Nucleus accumbens (tissue), 56 donors: ENCODE data around the gene CALN1.
A peak's percentile ranks its signal among the peaks of the same experiment; 100 is the strongest.
"Not testable (repeated sequence)": the region's sequence is repeated elsewhere in the genome, so short reads cannot be mapped to it uniquely, and the experiment has no call there.

Experiments
- DNase-seq, 56 donors: peaks; one replicate each; lab custom pipeline; 2025; lab: John Stamatoyannopoulos, UW

The CALN1 gene

DNA sequence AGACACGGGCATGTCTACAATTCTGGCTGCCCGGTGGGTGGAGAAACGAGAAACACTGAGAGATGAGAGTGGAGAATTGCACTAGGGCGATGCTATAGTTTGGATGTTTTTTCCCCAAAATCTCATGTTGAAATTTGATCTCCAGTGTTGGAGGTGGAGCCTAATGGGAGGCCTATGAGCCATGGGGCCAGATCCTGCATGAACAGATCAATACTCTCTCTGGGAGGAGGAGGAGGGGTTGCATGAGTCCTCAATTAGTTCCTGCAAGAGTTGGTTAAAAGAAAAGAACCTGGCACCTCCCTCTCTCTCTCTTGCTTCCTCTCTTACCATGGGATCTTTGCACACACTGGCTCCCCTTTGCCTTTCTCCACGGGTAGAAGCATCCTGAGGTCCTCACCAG lies 299.1 kb downstream of the CALN1 start:
- DNase-seq, result no peak

GRCh38 chr7:72112530-72112929 lies 299.6 kb downstream of the CALN1 start:
- no peak for DNase-seq

DNA sequence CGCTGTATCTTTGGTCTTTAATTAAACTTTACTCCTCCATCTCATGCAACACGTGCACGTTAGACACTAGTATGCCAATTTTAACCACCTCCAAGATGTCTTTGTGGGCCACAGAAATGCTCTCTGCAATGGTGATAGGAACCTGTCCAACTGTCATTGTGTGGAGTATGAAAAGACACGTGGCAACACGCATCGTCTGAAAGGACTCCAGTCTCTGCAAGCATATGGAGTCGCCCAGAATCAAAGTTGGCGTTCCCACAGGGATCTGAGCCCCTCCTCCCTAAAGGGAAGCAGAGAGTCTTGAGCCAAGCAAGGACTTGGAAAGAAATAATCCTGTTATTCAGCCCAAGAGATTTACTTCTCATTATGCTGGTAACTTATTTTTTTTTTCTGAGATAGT lies 301.1 kb downstream of the CALN1 start:
- no peak for DNase-seq

GRCh38 chr7:72109566-72109965 lies 302.6 kb downstream of the CALN1 start:
- no peak for DNase-seq

DNA sequence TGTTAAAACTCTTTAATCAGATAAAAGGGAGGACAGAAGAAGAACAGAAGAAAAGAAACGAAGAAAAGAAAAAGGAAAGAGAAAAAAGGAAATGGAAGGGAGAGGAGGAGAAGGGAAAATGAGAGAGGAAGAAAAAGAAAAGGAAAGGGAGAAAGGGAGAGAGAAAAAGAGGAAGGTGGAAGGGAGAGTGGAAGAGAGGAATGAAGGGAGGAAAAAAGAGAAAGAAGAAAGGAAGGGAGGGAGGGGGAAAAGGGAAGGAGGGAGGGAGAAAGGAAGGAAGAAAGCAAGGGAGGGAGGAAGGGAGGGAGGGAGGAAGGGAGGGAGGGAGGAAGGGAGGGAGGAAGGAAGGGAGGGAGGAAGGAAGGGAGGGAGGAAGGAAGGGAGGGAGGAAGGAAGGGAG lies 305.7 kb downstream of the CALN1 start:
- no peak for DNase-seq

DNA sequence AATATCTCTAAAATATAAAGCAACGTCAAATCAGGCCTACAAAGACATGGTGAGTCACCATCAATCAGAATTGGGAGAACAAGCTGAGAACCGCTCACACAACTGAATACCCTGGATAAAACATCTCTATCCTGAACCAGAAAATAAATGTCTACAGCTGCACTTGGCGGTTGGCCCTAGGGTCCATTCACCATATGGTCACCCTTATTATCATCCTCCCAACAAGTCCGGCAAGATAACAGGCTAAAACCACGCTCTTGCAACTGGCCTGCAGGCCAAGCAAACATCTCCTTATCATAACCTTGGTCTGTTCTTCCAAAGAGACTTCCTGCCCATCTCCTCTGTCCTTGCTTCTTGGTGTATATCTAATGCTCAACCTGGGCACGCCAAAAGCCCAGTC lies 310.7 kb downstream of the CALN1 start:
- DNase-seq, result peak in 4 of 56 donors; percentile 4 to 22 (median 14)

- DNase-seq, result no peak
These were observed 312.4 kb downstream of the CALN1 start for GRCh38 chr7:72099784-72100183.

- no peak for DNase-seq
These were observed 313.1 kb downstream of the CALN1 start for GRCh38 chr7:72098807-72099580.

GRCh38 chr7:72097226-72097625 lies 314.9 kb downstream of the CALN1 start:
- no peak for DNase-seq

GRCh38 chr7:72092769-72093168 lies 319.4 kb downstream of the CALN1 start:
- DNase-seq, result no peak

- DNase-seq, result no peak
These were observed 324.2 kb downstream of the CALN1 start for GRCh38 chr7:72087926-72088325.

DNA sequence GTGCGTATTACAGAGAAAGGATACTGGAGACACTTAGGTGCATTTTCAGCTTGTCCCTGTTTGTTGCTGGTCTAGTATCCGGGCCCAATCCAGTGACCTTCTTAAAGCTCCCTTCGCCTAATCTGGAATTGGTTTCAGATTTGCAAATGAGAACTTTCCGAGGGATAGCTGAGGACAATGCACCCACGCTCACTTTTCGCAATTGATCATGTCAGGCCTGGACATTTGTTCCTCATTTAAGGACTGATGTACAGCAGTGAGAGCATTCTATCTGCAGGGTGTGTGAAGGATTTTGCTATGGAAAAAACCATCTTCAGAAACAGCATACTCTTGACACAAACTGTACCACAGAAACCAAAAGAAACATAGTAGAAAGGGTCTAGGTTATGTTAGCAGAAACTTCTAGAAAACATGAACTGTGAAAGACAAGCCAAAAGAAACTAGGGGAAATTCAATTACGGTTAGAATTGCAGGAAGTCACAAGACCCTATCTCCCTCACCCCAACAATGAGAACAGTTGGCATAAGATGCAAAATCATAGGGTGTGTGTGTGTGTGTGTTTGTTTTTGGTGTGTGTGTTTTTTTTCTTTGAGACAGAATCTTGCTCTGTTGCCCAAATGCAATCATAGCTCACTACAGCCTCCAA lies 331.1 kb downstream of the CALN1 start:
- no peak for DNase-seq

GRCh38 chr7:72080341-72080766 lies 331.8 kb downstream of the CALN1 start:
- no peak for DNase-seq

GRCh38 chr7:72078856-72079255 lies 333.3 kb downstream of the CALN1 start:
- no peak for DNase-seq

GRCh38 chr7:72078301-72078700 lies 333.8 kb downstream of the CALN1 start:
- no peak for DNase-seq

DNA sequence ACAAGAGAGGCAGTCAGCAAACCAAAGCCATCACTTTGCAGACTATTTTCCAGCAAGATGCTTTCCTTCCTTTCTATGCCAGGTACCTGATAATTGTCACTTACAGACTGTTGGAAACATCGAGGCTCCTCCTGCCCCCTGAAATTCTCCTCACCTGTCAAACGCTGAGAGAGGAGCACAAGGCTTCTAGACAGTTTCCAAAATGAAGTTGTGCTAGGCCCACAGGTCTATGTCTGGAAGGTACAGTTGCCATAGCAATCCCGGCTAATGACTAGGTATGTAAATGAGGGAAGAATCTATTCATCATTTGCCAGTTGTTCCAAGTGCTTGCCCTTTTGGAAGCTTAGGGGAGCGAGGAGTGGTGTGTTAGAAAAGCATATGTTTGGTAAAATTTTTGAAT lies 334.4 kb downstream of the CALN1 start:
- DNase-seq, result peak in 27 of 56 donors; percentile 2 to 80 (median 33)

DNA sequence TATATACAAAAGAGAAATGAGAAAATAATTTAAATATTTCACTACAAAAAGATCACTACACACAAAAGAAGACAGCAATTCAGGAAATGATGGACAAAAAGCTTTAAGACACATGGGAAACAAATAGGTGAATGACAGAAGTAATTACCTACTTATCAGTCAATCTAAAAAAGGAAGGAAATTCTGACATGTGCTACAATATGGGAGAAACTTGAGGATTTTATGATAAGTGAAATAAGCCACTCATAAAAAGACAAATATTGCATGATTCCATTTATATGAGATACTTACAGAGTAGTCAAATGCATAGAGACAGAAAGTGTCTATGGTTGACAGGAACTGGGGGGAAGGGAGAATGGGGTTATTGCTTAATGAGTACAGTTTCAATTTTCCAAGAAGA lies 339.2 kb downstream of the CALN1 start:
- DNase-seq, result no peak

DNA sequence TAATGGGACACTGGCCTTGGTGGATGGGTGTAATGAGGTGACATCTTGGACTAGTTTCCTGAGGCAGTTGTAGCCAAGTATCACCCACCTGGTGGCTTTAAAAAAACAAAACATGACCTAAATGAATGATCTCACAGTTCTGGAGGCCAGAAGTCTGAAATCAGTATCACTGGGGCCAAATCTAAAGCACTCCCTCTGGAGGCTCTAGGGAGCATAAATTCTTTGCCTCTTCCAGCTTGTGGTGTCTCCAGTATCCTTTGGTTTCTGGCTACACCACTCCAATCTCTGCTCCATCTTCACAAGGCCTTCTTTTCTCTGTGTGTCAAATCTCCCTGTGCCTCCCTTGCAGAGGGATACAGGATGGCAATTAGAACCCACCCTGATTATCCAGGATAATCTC lies 342.9 kb downstream of the CALN1 start:
- no peak for DNase-seq

GRCh38 chr7:72065764-72066163 lies 346.4 kb downstream of the CALN1 start:
- not testable (repeated sequence) for DNase-seq

DNA sequence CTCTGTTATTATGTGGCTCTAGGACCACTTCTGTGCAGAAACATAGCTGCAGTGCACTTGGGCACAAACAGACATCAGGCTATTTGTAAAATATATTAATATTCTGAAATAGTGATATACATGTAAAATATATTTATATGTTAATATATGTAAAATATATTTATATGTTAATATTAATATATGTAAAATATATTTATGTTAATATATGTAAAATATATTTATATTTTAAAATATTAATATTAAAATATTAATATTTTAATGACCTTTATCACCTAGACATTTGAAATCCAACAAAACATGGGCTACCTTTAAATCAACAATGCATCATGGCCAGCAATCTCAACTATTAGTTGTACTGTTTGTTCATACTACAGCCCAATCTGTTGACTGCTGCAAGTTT lies 347.2 kb downstream of the CALN1 start:
- DNase-seq, result no peak

DNA sequence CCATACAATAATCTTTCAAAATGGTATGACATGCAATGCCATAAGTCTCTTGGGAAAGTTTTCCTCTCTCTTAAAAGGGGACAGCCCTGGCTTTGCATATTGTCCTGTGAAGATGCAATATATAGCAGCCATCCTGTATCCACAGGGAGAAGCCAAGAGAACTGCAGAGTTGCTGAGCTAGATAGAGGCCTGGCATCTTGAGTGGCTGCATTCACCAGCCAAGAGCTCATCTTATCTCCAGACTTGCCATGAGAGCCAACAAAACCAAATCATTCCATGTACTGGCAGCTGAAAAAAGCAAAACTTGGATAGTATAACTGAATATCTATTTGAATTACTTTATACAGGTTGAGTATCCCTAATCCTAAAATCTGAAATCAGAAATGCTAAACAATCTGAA lies 348.8 kb downstream of the CALN1 start:
- DNase-seq, result no peak

DNA sequence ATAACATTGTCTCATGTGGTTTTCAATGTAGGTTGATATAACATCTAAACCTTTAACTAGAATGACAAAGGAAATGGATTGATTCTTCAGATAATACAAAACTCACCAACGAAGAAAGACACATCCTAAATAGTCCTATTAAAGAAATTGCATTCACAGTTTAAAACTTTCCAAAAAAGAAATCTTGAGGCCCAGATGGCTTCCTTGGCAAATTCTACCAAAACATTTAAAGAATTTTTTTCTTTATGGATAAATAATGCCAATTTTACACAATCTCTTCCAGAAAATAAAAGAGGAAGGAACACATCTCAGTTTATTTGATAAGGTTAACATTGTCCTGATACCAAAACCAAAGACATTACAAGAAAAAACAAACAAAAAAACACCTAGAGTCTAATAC lies 349.5 kb downstream of the CALN1 start:
- DNase-seq, result no peak
